Osteoblast (primary cell): ENCODE data around the gene CSF1R. TPM values are rescaled to one million over a fixed set of nuclear protein-coding genes. Genes with fewer than 3 reads are reported as not detected.
"Not testable (repeated sequence)": the region's sequence is repeated elsewhere in the genome, so short reads cannot be mapped to it uniquely, and the experiment has no call there.

Experiments
- DNase-seq: peaks from one replicate; pipeline ENCODE4 v3.0.0; 2011; ENCODE audit warnings: low spot score, mixed read lengths; ENCODE audit not compliant: insufficient read length; ENCODE audit errors: missing footprints
- H2AFZ ChIP-seq: 2 replicates; pipeline ENCODE4 v1.6.0; 2011; ENCODE audit warnings: mild to moderate bottlenecking, low read length
- H3K27ac ChIP-seq: 2 replicates; pipeline ENCODE4 v1.5.1; 2011; ENCODE audit warnings: mild to moderate bottlenecking, low read depth, low read length, moderate library complexity
- H3K27me3 ChIP-seq: 2 replicates; pipeline ENCODE4 v1.6.0; 2012; ENCODE audit warnings: mild to moderate bottlenecking, control low read depth, inconsistent platforms, low read length, moderate library complexity; ENCODE audit not compliant: insufficient read depth
- H3K36me3 ChIP-seq: 2 replicates; pipeline ENCODE4 v1.5.1; 2011; ENCODE audit warnings: mild to moderate bottlenecking, low read length, control low read depth, moderate library complexity; ENCODE audit not compliant: insufficient read depth
- H3K4me1 ChIP-seq: 2 replicates; pipeline ENCODE4 v1.5.1; 2011; ENCODE audit warnings: mild to moderate bottlenecking, low read length, control low read depth, moderate library complexity; ENCODE audit not compliant: insufficient read depth
- H3K4me2 ChIP-seq: 2 replicates; pipeline ENCODE4 v1.6.0; 2011; ENCODE audit warnings: mild to moderate bottlenecking, low read length; ENCODE audit not compliant: insufficient read depth
- H3K4me3 ChIP-seq: fragments of 200-600 bp; sonication (generic); 3 replicates; pipeline ENCODE4 v1.5.1; 2012; ENCODE audit warnings: mild to moderate bottlenecking, low read length, inconsistent platforms; ENCODE audit not compliant: insufficient read depth
- H3K79me2 ChIP-seq: 2 replicates; pipeline ENCODE4 v1.6.0; 2012; ENCODE audit warnings: mild to moderate bottlenecking, low read length, control low read depth, inconsistent platforms; ENCODE audit not compliant: insufficient read depth
- H3K9me3 ChIP-seq: 2 replicates; pipeline ENCODE4 v1.5.1; 2011; ENCODE audit warnings: low read depth, low read length, control low read depth
- H4K20me1 ChIP-seq: 2 replicates; pipeline ENCODE4 v1.6.0; 2012; ENCODE audit warnings: mild to moderate bottlenecking, low read length, control low read depth; ENCODE audit not compliant: insufficient read depth
- CTCF ChIP-seq: IDR thresholded peaks from 2 replicates; pipeline ENCODE4 v1.5.1; 2011; ENCODE audit warnings: mild to moderate bottlenecking, low read depth, low read length, moderate library complexity; ENCODE audit errors: extremely low read depth
- total RNA-seq: library from RNA; depleted of rRNA; stranded (reverse); fragments of >200 nt; gene quantifications from 2 replicates; pipeline ENCODE4 v1.2.3, GENCODE V29; 2012

Gene CSF1R
- total RNA-seq, 1 donor = 0.36 TPM

GRCh38 chr5:150052956-150053712 lies 33.2 kb downstream of the CSF1R start:
- peak overlapping the region; percentile 73 for H3K27ac ChIP-seq
- peak; percentile 95 for DNase-seq
- H3K9me3 ChIP-seq = no peaks in the 10 kb centered on the region
- H3K4me2 ChIP-seq = peak overlapping the region; percentile 20
- no peaks in the 10 kb centered on the region for H4K20me1 ChIP-seq
- H3K27me3 ChIP-seq = no peaks in the 10 kb centered on the region
- H3K36me3 ChIP-seq = peaks cover 71% of the 10 kb centered on the region
- peaks cover 2% of the 10 kb centered on the region for H3K79me2 ChIP-seq
- H3K4me1 ChIP-seq = peaks cover 29% of the 10 kb centered on the region
- no peak for TF ChIP-seq CTCF
- no peak overlapping the region for H3K4me3 ChIP-seq
- H2AFZ ChIP-seq = no peak overlapping the region

- DNase-seq = peak; percentile 53
- H3K27me3 ChIP-seq = no peaks in the 10 kb centered on the region
- peaks cover 27% of the 10 kb centered on the region for H3K4me1 ChIP-seq
- TF ChIP-seq CTCF = no peak
- no peak overlapping the region for H2AFZ ChIP-seq
- H3K9me3 ChIP-seq = no peaks in the 10 kb centered on the region
- peak overlapping the region; percentile 73 for H3K27ac ChIP-seq
- H3K36me3 ChIP-seq = peaks cover 79% of the 10 kb centered on the region
- H4K20me1 ChIP-seq = no peaks in the 10 kb centered on the region
- H3K79me2 ChIP-seq = peaks cover 8% of the 10 kb centered on the region
- H3K4me3 ChIP-seq = no peak overlapping the region
- H3K4me2 ChIP-seq = peak overlapping the region; percentile 20
Observed at GRCh38 chr5:150052226-150052955, 34.0 kb downstream of the CSF1R start.

- peaks cover 11% of the 10 kb centered on the region for H3K79me2 ChIP-seq
- peak overlapping the region; percentile 73 for H3K27ac ChIP-seq
- H3K4me3 ChIP-seq = no peak overlapping the region
- peak; percentile 72 for DNase-seq
- no peak for TF ChIP-seq CTCF
- H3K27me3 ChIP-seq = no peaks in the 10 kb centered on the region
- no peaks in the 10 kb centered on the region for H3K9me3 ChIP-seq
- no peak overlapping the region for H3K4me2 ChIP-seq
- H4K20me1 ChIP-seq = no peaks in the 10 kb centered on the region
- H3K4me1 ChIP-seq = peaks cover 27% of the 10 kb centered on the region
- H2AFZ ChIP-seq = no peak overlapping the region
- peaks cover 84% of the 10 kb centered on the region for H3K36me3 ChIP-seq
Observed at GRCh38 chr5:150051657-150052195, 34.6 kb downstream of the CSF1R start.

DNA sequence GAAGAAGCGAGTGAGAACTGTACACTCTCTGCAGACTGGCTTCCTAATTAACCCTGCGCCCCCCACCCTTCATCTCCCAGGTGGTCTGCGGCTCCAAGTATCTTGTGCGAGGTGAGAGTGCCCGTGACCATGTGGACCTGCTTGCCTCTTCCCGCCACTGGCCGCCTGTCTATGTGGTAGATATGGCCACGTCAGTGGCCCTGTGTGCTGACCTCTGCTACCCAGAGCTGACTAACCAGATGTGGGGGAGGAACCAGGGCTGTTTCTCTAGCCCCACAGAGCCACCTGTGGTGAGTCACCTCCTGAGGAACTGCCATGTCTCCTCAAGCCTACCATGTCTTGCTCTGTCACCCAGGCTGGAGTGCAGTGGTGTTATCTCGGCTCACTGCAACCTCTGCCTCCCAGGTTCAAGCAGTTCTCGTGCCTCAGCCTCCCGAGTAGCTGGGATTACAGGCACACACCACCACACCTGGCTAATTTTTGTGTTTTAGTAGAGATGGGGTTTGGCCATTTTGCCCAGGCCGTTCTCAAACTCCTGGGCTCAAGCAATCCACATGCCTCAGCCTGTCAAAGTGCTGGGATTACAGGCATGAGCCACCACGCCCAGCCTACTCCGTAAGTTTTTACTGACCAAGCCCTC lies 36.1 kb downstream of the CSF1R start:
- Histone ChIP-seq H3K36me3 (peaks cover 89% of the 10 kb centered on the region), H3K27ac (peak overlapping the region; percentile 80)
- peak; percentile 80 for DNase-seq

More for the DNA sequence above, 36.1 kb downstream of the CSF1R start:
- not testable (repeated sequence) for H2AFZ ChIP-seq, H3K4me2 ChIP-seq, H3K9me3 ChIP-seq, H3K4me3 ChIP-seq, H4K20me1 ChIP-seq, H3K27me3 ChIP-seq
- H3K79me2 ChIP-seq = peaks cover 17% of the 10 kb centered on the region
- H3K4me1 ChIP-seq = peaks cover 29% of the 10 kb centered on the region
